ENCODE measurements around the gene ATRX. TPM values are rescaled to one million over a fixed set of nuclear protein-coding genes. Genes with fewer than 3 reads are reported as not detected.
"Not testable (repeated sequence)": the region's sequence is repeated elsewhere in the genome, so short reads cannot be mapped to it uniquely, and the experiment has no call there.

ATRX gene
- total and polyA plus RNA-seq, 2 donors = 19.2 to 40.7 TPM

- no peak for DNase-seq (ENCODE audit: low read depth in 6 of 9, low spot score in 9 of 9)
- no peaks in the 10 kb centered on the region for H3K9me3 ChIP-seq (ENCODE audit: control insufficient read depth in 2 of 2, insufficient read depth in 1 of 2, low read length in 1 of 2)
- H3K4me1 ChIP-seq (ENCODE audit: control insufficient read depth in 2 of 2, insufficient read depth in 2 of 2, low read length in 2 of 2) = no peaks in the 10 kb centered on the region
- H3K27me3 ChIP-seq (ENCODE audit: control insufficient read depth in 2 of 2, insufficient read depth in 1 of 2, low read length in 1 of 2) = no peaks in the 10 kb centered on the region
- no peak overlapping the region for H3K4me3 ChIP-seq (ENCODE audit: low read length in 2 of 2)
- 96% methylated on average over 5 of the region's 5 CpGs for WGBS
- H3K36me3 ChIP-seq (ENCODE audit: control insufficient read depth in 2 of 2, insufficient read depth in 2 of 2, low read length in 1 of 2) = no peaks in the 10 kb centered on the region
- no peak overlapping the region for H3K27ac ChIP-seq (ENCODE audit: low read depth in 1 of 2, low read length in 1 of 2)
These were observed 36.3 kb downstream of the ATRX start for GRCh38 chrX:77749695-77750094.

GRCh38 chrX:77743720-77744119 is 42.3 kb downstream of the ATRX start:
- Histone ChIP-seq H3K4me1 (ENCODE audit: control insufficient read depth in 2 of 2, insufficient read depth in 2 of 2, low read length in 2 of 2) (no peaks in the 10 kb centered on the region), H3K36me3 (ENCODE audit: control insufficient read depth in 2 of 2, insufficient read depth in 2 of 2, low read length in 1 of 2) (no peaks in the 10 kb centered on the region), H3K4me3 (ENCODE audit: low read length in 2 of 2) (no peak overlapping the region), H3K27ac (ENCODE audit: low read depth in 1 of 2, low read length in 1 of 2) (no peak overlapping the region), H3K27me3 (ENCODE audit: control insufficient read depth in 2 of 2, insufficient read depth in 1 of 2, low read length in 1 of 2) (no peaks in the 10 kb centered on the region), H3K9me3 (ENCODE audit: control insufficient read depth in 2 of 2, insufficient read depth in 1 of 2, low read length in 1 of 2) (no peaks in the 10 kb centered on the region)
- WGBS = 25% methylated on average over 2 of the region's 2 CpGs
- no peak for DNase-seq (ENCODE audit: low read depth in 6 of 9, low spot score in 9 of 9)

DNA sequence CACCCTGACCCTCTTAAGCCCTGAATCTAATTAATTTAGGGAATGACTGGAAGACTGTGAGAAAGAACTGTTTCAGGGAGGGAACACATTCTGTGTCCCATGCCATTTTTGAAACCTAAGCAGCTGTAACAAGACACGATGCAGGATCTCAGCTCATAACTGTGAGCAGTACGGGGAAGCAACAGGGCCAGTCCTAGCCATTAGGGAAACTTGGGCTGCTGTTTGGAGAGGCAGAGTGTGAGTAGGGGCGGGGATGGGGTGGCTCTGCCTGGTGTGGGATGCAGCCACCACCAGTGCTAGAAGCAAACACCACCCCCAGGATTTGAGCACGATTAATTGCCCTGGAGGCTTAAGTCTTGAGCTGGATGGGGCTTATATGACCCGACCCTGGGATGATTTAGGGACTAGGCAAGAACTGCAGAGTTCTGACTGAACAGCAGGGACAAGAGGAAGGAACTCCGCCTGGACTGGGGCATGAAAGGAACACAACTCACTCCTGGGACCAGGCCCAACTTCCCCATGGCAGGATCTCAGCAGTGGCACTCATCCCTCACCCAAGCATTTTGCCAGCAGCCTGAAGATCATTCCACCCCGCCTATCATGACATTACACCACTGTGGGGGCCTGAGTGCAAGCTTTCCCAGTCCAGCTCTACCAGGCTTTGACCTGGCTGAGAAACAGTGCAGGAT is 43.1 kb downstream of the ATRX start:
- WGBS = 94% methylated on average over 7 of the region's 7 CpGs
- no peaks in the 10 kb centered on the region for H3K4me1 ChIP-seq (ENCODE audit: control insufficient read depth in 2 of 2, insufficient read depth in 2 of 2, low read length in 2 of 2)
- no peaks in the 10 kb centered on the region for H3K36me3 ChIP-seq (ENCODE audit: control insufficient read depth in 2 of 2, insufficient read depth in 2 of 2, low read length in 1 of 2)
- H3K27ac ChIP-seq (ENCODE audit: low read depth in 1 of 2, low read length in 1 of 2) = no peak overlapping the region
- DNase-seq (ENCODE audit: low read depth in 6 of 9, low spot score in 9 of 9) = no peak
- no peaks in the 10 kb centered on the region for H3K27me3 ChIP-seq (ENCODE audit: control insufficient read depth in 2 of 2, insufficient read depth in 1 of 2, low read length in 1 of 2)
- H3K4me3 ChIP-seq (ENCODE audit: low read length in 2 of 2) = no peak overlapping the region
- no peaks in the 10 kb centered on the region for H3K9me3 ChIP-seq (ENCODE audit: control insufficient read depth in 2 of 2, insufficient read depth in 1 of 2, low read length in 1 of 2)

GRCh38 chrX:77740376-77740905 is 45.6 kb downstream of the ATRX start:
- Histone ChIP-seq H3K36me3 (ENCODE audit: control insufficient read depth in 2 of 2, insufficient read depth in 2 of 2, low read length in 1 of 2) (no peaks in the 10 kb centered on the region), H3K4me1 (ENCODE audit: control insufficient read depth in 2 of 2, insufficient read depth in 2 of 2, low read length in 2 of 2) (no peaks in the 10 kb centered on the region), H3K4me3 (ENCODE audit: low read length in 2 of 2) (no peak overlapping the region), H3K27ac (ENCODE audit: low read depth in 1 of 2, low read length in 1 of 2) (no peak overlapping the region), H3K27me3 (ENCODE audit: control insufficient read depth in 2 of 2, insufficient read depth in 1 of 2, low read length in 1 of 2) (no peaks in the 10 kb centered on the region), H3K9me3 (ENCODE audit: control insufficient read depth in 2 of 2, insufficient read depth in 1 of 2, low read length in 1 of 2) (no peaks in the 10 kb centered on the region)
- DNase-seq (ENCODE audit: low read depth in 6 of 9, low spot score in 9 of 9) = no peak
- 72% methylated on average over 3 of the region's 3 CpGs for WGBS

GRCh38 chrX:77733342-77733741 is 52.7 kb downstream of the ATRX start:
- Histone ChIP-seq H3K4me3 (ENCODE audit: low read length in 2 of 2) (no peak overlapping the region), H3K4me1 (ENCODE audit: control insufficient read depth in 2 of 2, insufficient read depth in 2 of 2, low read length in 2 of 2) (no peaks in the 10 kb centered on the region), H3K27ac (ENCODE audit: low read depth in 1 of 2, low read length in 1 of 2) (no peak overlapping the region), H3K27me3 (ENCODE audit: control insufficient read depth in 2 of 2, insufficient read depth in 1 of 2, low read length in 1 of 2) (no peaks in the 10 kb centered on the region), H3K9me3 (ENCODE audit: control insufficient read depth in 2 of 2, insufficient read depth in 1 of 2, low read length in 1 of 2) (no peaks in the 10 kb centered on the region), H3K36me3 (ENCODE audit: control insufficient read depth in 2 of 2, insufficient read depth in 2 of 2, low read length in 1 of 2) (no peaks in the 10 kb centered on the region)
- DNase-seq (ENCODE audit: low read depth in 6 of 9, low spot score in 9 of 9) = no peak
- 94% methylated on average over 3 of the region's 3 CpGs for WGBS

- H3K27me3 ChIP-seq (ENCODE audit: control insufficient read depth in 2 of 2, insufficient read depth in 1 of 2, low read length in 1 of 2) = no peaks in the 10 kb centered on the region
- no peaks in the 10 kb centered on the region for H3K4me1 ChIP-seq (ENCODE audit: control insufficient read depth in 2 of 2, insufficient read depth in 2 of 2, low read length in 2 of 2)
- DNase-seq (ENCODE audit: low read depth in 6 of 9, low spot score in 9 of 9) = no peak
- 92% methylated on average over 7 of the region's 7 CpGs for WGBS
- H3K27ac ChIP-seq (ENCODE audit: low read depth in 1 of 2, low read length in 1 of 2) = no peak overlapping the region
- H3K9me3 ChIP-seq (ENCODE audit: control insufficient read depth in 2 of 2, insufficient read depth in 1 of 2, low read length in 1 of 2) = no peaks in the 10 kb centered on the region
- H3K36me3 ChIP-seq (ENCODE audit: control insufficient read depth in 2 of 2, insufficient read depth in 2 of 2, low read length in 1 of 2) = no peaks in the 10 kb centered on the region
- H3K4me3 ChIP-seq (ENCODE audit: low read length in 2 of 2) = no peak overlapping the region
These were observed 54.1 kb downstream of the ATRX start for GRCh38 chrX:77731821-77732419.

GRCh38 chrX:77726095-77726494 is 59.9 kb downstream of the ATRX start:
- DNase-seq (ENCODE audit: low read depth in 6 of 9, low spot score in 9 of 9); H3K36me3 ChIP-seq (ENCODE audit: control insufficient read depth in 2 of 2, insufficient read depth in 2 of 2, low read length in 1 of 2); H3K4me1 ChIP-seq (ENCODE audit: control insufficient read depth in 2 of 2, insufficient read depth in 2 of 2, low read length in 2 of 2); H3K27me3 ChIP-seq (ENCODE audit: control insufficient read depth in 2 of 2, insufficient read depth in 1 of 2, low read length in 1 of 2); H3K9me3 ChIP-seq (ENCODE audit: control insufficient read depth in 2 of 2, insufficient read depth in 1 of 2, low read length in 1 of 2); H3K27ac ChIP-seq (ENCODE audit: low read depth in 1 of 2, low read length in 1 of 2); H3K4me3 ChIP-seq (ENCODE audit: low read length in 2 of 2): not testable (repeated sequence)
- 95% methylated on average over 3 of the region's 3 CpGs for WGBS

DNA sequence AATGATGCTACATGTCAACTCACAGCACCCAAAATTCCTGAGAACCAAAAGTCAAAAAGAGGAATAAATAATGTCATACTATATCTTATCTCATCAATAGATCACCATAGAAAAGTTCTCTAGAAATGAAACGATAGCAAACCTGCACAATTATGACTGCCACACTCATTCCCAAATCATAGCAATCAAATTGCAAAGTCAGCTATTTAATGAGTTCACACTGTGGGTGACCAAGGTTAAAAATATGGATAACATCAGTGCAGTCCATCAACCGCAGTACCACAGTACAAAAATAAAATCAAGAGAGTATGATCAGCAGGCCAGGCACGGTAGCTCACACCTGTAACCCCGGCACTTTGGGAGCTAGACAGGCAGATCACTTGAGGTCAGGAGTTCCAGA is 62.3 kb downstream of the ATRX start:
- Histone ChIP-seq H3K4me3 (ENCODE audit: low read length in 2 of 2) (no peak overlapping the region), H3K27me3 (ENCODE audit: control insufficient read depth in 2 of 2, insufficient read depth in 1 of 2, low read length in 1 of 2) (no peaks in the 10 kb centered on the region), H3K4me1 (ENCODE audit: control insufficient read depth in 2 of 2, insufficient read depth in 2 of 2, low read length in 2 of 2) (no peaks in the 10 kb centered on the region), H3K9me3 (ENCODE audit: control insufficient read depth in 2 of 2, insufficient read depth in 1 of 2, low read length in 1 of 2) (peaks cover 0 to 4% of the 10 kb centered on the region in 2 donors), H3K27ac (ENCODE audit: low read depth in 1 of 2, low read length in 1 of 2) (no peak overlapping the region), H3K36me3 (ENCODE audit: control insufficient read depth in 2 of 2, insufficient read depth in 2 of 2, low read length in 1 of 2) (no peaks in the 10 kb centered on the region)
- WGBS = 97% methylated on average over 4 of the region's 4 CpGs
- DNase-seq (ENCODE audit: low read depth in 6 of 9, low spot score in 9 of 9) = no peak

DNA sequence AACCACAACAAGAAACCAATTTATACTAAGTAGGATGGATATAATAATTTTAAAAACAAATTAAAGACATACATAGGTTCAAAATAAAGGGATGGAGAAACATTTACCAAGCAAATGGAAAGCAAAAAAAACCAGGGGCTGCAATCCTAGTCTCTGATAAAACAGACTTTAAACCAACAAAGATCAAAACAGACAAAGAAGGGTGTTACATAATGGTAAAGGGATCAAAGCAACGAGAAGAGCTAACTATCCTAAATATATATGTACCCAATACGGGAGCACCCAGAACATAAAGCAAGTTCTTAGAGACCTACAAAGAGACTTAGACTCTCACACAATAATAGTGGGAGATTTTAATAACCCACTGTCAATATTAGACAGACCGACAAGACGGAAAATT is 66.6 kb downstream of the ATRX start:
- Histone ChIP-seq H3K27ac (ENCODE audit: low read depth in 1 of 2, low read length in 1 of 2) (no peak overlapping the region), H3K27me3 (ENCODE audit: control insufficient read depth in 2 of 2, insufficient read depth in 1 of 2, low read length in 1 of 2) (no peaks in the 10 kb centered on the region)
- WGBS = 97% methylated on average over 4 of the region's 4 CpGs

More for the DNA sequence above, 66.6 kb downstream of the ATRX start:
- H3K4me3 ChIP-seq (ENCODE audit: low read length in 2 of 2) = no peak overlapping the region
- H3K4me1 ChIP-seq (ENCODE audit: control insufficient read depth in 2 of 2, insufficient read depth in 2 of 2, low read length in 2 of 2) = no peaks in the 10 kb centered on the region
- H3K9me3 ChIP-seq (ENCODE audit: control insufficient read depth in 2 of 2, insufficient read depth in 1 of 2, low read length in 1 of 2) = peaks cover 0 to 4% of the 10 kb centered on the region in 2 donors
- H3K36me3 ChIP-seq (ENCODE audit: control insufficient read depth in 2 of 2, insufficient read depth in 2 of 2, low read length in 1 of 2) = no peaks in the 10 kb centered on the region
- DNase-seq (ENCODE audit: low read depth in 6 of 9, low spot score in 9 of 9) = no peak
